ENCODE results near the gene FOXP4. TPM values are rescaled to one million over a fixed set of nuclear protein-coding genes. Genes with fewer than 3 reads are reported as not detected.

FOXP4 gene
- total RNA-seq, 1 experiment from 2014 or later: 32.3 TPM

DNA sequence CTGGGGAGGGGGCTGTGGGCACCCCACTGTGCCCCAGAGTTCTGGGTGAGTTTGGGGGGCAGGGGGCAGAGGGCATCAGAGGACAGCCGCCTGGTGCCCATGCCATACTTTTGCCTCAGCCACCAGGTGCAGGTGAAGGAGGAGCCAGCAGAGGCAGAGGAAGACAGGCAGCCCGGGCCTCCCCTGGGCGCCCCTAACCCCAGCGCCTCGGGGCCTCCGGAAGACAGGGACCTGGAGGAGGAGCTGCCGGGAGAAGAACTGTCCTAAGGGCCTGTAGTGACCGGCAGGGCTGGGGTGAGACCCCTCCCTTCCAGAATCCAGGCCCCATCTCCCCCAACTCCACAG, 52.5 kb downstream of the FOXP4 start:
- CTCF ChIA-PET: no interaction called here
- ATAC-seq: no peak
- Histone ChIP-seq H3K27me3 (ENCODE audit: insufficient read depth, low read length) (no peaks in the 10 kb centered on the region), H3K4me2 (ENCODE audit: low read length) (no peak overlapping the region), H4K20me1 (ENCODE audit: insufficient read depth) (no peaks in the 10 kb centered on the region), H3K9me2 (ENCODE audit: insufficient read depth) (no peaks in the 10 kb centered on the region), H2AFZ (ENCODE audit: low read depth, low read length, poor library complexity, severe bottlenecking) (no peak overlapping the region), H3K79me2 (ENCODE audit: insufficient read depth, low read length) (no peaks in the 10 kb centered on the region), H3K36me3 (ENCODE audit: control insufficient read depth in 1 of 2, insufficient read depth in 2 of 2, low read length in 2 of 2) (peaks cover 0 to 4% of the 10 kb centered on the region in 2 experiments; a peak in 1 of 4 replicates), H3K9ac (ENCODE audit: low read length) (no peak overlapping the region), H3K4me1 (ENCODE audit: control insufficient read depth in 1 of 2, insufficient read depth in 2 of 2, low read length in 2 of 2) (peaks cover 3 to 12% of the 10 kb centered on the region in 2 experiments; a peak in 3 of 4 replicates), H3K27ac (ENCODE audit: low read depth, low read length) (no peak overlapping the region), H3K9me3 (ENCODE audit: control insufficient read depth in 1 of 2, insufficient read depth in 1 of 2, low read depth in 1 of 2, low read length in 2 of 2) (no peaks in the 10 kb centered on the region), H3K4me3 (replicated peaks in 1 of 2; ENCODE audit: low read depth in 1 of 2, low read length in 2 of 2) (no peak overlapping the region)
- intact Hi-C loops (cut with micrococcal nuclease): no loop called here
- BruUV-seq (replicated peaks): no TSS peak
- TF ChIP-seq CBX3 (IDR thresholded peaks at IDR 0.05; ENCODE audit: low read depth) (no peak), POLR2AphosphoS5 (IDR thresholded peaks at IDR 0.05; ENCODE audit: low read depth, low read length) (no peak), EZH2phosphoT487 (IDR thresholded peaks at IDR 0.05; ENCODE audit: borderline replicate concordance) (no peak), POLR2A (IDR thresholded peaks at IDR 0.05; ENCODE audit: borderline replicate concordance, extremely low read depth, insufficient read depth, insufficient read length) (no peak), YY1 (IDR thresholded peaks at IDR 0.05; ENCODE audit: extremely low read depth, insufficient replicate concordance, low read depth, low read length) (no peak)
- TF ChIP-seq, protein P1, sequence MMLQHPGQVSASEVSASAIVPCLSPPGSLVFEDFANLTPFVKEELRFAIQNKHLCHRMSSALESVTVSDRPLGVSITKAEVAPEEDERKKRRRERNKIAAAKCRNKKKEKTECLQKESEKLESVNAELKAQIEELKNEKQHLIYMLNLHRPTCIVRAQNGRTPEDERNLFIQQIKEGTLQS (IDR thresholded peaks at IDR 0.05): no peak
- TF ChIP-seq, protein P2, sequence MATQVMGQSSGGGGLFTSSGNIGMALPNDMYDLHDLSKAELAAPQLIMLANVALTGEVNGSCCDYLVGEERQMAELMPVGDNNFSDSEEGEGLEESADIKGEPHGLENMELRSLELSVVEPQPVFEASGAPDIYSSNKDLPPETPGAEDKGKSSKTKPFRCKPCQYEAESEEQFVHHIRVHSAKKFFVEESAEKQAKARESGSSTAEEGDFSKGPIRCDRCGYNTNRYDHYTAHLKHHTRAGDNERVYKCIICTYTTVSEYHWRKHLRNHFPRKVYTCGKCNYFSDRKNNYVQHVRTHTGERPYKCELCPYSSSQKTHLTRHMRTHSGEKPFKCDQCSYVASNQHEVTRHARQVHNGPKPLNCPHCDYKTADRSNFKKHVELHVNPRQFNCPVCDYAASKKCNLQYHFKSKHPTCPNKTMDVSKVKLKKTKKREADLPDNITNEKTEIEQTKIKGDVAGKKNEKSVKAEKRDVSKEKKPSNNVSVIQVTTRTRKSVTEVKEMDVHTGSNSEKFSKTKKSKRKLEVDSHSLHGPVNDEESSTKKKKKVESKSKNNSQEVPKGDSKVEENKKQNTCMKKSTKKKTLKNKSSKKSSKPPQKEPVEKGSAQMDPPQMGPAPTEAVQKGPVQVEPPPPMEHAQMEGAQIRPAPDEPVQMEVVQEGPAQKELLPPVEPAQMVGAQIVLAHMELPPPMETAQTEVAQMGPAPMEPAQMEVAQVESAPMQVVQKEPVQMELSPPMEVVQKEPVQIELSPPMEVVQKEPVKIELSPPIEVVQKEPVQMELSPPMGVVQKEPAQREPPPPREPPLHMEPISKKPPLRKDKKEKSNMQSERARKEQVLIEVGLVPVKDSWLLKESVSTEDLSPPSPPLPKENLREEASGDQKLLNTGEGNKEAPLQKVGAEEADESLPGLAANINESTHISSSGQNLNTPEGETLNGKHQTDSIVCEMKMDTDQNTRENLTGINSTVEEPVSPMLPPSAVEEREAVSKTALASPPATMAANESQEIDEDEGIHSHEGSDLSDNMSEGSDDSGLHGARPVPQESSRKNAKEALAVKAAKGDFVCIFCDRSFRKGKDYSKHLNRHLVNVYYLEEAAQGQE (IDR thresholded peaks at IDR 0.05; ENCODE audit: low read depth): no peak
- no peak for DNase-seq (ENCODE audit: low read depth, low spot score)
- POLR2A ChIA-PET: no interaction called here
- RAD21 ChIA-PET (ENCODE audit: low non-redundant PET in 1 of 2, low total read pairs in 2 of 2, uncharacterized antibody in 2 of 2, unreplicated experiment in 2 of 2): no interaction called here

All from HCT116 (cell line).